ENCODE data around the gene ARL4C.

ARL4C gene

GRCh38 chr2:234492717-234493485, 4.0 kb downstream of the ARL4C start:
- Histone ChIP-seq H2AFZ (ENCODE audit: low read length) (no peak overlapping the region), H3K9me3 (ENCODE audit: insufficient read depth, low read depth, low read length) (no peaks in the 10 kb centered on the region), H4K20me1 (ENCODE audit: insufficient read depth, low read length, poor library complexity, severe bottlenecking) (peaks cover 21% of the 10 kb centered on the region), H3K9me2 (replicated peaks; ENCODE audit: low read depth, low read length) (no peaks in the 10 kb centered on the region), H3K79me2 (ENCODE audit: insufficient read depth, low read length) (peaks cover 51% of the 10 kb centered on the region), H3K4me3 (ENCODE audit: low read length, poor library complexity, severe bottlenecking) (peak overlapping the region; percentile 80), H3K4me1 (ENCODE audit: insufficient read depth, low read length, poor library complexity, severe bottlenecking) (peaks cover 67% of the 10 kb centered on the region), H3K36me3 (ENCODE audit: insufficient read depth, low read length) (no peaks in the 10 kb centered on the region), H3F3A (ENCODE audit: low read depth) (0 out of 2 replicates have a peak, but pooled peaks cover 4% of the 10 kb centered on the region), H3K9ac (ENCODE audit: low read depth, low read length, poor library complexity, severe bottlenecking) (peak overlapping the region; percentile 81), H3K27me3 (ENCODE audit: insufficient read depth, low read length, poor library complexity, severe bottlenecking) (no peaks in the 10 kb centered on the region), H3K4me2 (ENCODE audit: low read depth, low read length, poor library complexity, severe bottlenecking) (peak overlapping the region; percentile 93)
- TF ChIP-seq, protein P1, sequence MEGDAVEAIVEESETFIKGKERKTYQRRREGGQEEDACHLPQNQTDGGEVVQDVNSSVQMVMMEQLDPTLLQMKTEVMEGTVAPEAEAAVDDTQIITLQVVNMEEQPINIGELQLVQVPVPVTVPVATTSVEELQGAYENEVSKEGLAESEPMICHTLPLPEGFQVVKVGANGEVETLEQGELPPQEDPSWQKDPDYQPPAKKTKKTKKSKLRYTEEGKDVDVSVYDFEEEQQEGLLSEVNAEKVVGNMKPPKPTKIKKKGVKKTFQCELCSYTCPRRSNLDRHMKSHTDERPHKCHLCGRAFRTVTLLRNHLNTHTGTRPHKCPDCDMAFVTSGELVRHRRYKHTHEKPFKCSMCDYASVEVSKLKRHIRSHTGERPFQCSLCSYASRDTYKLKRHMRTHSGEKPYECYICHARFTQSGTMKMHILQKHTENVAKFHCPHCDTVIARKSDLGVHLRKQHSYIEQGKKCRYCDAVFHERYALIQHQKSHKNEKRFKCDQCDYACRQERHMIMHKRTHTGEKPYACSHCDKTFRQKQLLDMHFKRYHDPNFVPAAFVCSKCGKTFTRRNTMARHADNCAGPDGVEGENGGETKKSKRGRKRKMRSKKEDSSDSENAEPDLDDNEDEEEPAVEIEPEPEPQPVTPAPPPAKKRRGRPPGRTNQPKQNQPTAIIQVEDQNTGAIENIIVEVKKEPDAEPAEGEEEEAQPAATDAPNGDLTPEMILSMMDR (conservative IDR thresholded peaks at IDR 0.05; ENCODE audit: low read length): no peak
- no peak for TF ChIP-seq EZH2phosphoT487 (IDR thresholded peaks at IDR 0.05; ENCODE audit: borderline replicate concordance)

- H4K20me1 ChIP-seq (ENCODE audit: insufficient read depth, low read length, poor library complexity, severe bottlenecking): peaks cover 21% of the 10 kb centered on the region
- TF ChIP-seq, protein P1 (conservative IDR thresholded peaks at IDR 0.05; ENCODE audit: low read length): no peak
- no peak for TF ChIP-seq EZH2phosphoT487 (IDR thresholded peaks at IDR 0.05; ENCODE audit: borderline replicate concordance)
- H3K4me3 ChIP-seq (ENCODE audit: low read length, poor library complexity, severe bottlenecking): peak overlapping the region; percentile 80
- H3K4me2 ChIP-seq (ENCODE audit: low read depth, low read length, poor library complexity, severe bottlenecking): peak overlapping the region; percentile 93
- H3K79me2 ChIP-seq (ENCODE audit: insufficient read depth, low read length): peaks cover 51% of the 10 kb centered on the region
- H3K9me2 ChIP-seq (replicated peaks; ENCODE audit: low read depth, low read length): no peaks in the 10 kb centered on the region
- H3K27me3 ChIP-seq (ENCODE audit: insufficient read depth, low read length, poor library complexity, severe bottlenecking): no peaks in the 10 kb centered on the region
- H3K9ac ChIP-seq (ENCODE audit: low read depth, low read length, poor library complexity, severe bottlenecking): no peak overlapping the region
- no peak overlapping the region for H2AFZ ChIP-seq (ENCODE audit: low read length)
- H3K9me3 ChIP-seq (ENCODE audit: insufficient read depth, low read depth, low read length): no peaks in the 10 kb centered on the region
- H3K36me3 ChIP-seq (ENCODE audit: insufficient read depth, low read length): no peaks in the 10 kb centered on the region
- H3K4me1 ChIP-seq (ENCODE audit: insufficient read depth, low read length, poor library complexity, severe bottlenecking): peaks cover 70% of the 10 kb centered on the region
- 0 out of 2 replicates have a peak, but pooled peaks cover 4% of the 10 kb centered on the region for H3F3A ChIP-seq (ENCODE audit: low read depth)
Observed at GRCh38 chr2:234491897-234492296, 5.0 kb downstream of the ARL4C start.

GRCh38 chr2:234491281-234491680, 5.6 kb downstream of the ARL4C start:
- Histone ChIP-seq H3K9me3 (ENCODE audit: insufficient read depth, low read depth, low read length) (no peaks in the 10 kb centered on the region), H3K36me3 (ENCODE audit: insufficient read depth, low read length) (no peaks in the 10 kb centered on the region), H3K9me2 (replicated peaks; ENCODE audit: low read depth, low read length) (no peaks in the 10 kb centered on the region), H3K27me3 (ENCODE audit: insufficient read depth, low read length, poor library complexity, severe bottlenecking) (no peaks in the 10 kb centered on the region), H3K4me1 (ENCODE audit: insufficient read depth, low read length, poor library complexity, severe bottlenecking) (peaks cover 73% of the 10 kb centered on the region), H3K79me2 (ENCODE audit: insufficient read depth, low read length) (peaks cover 51% of the 10 kb centered on the region), H3K9ac (ENCODE audit: low read depth, low read length, poor library complexity, severe bottlenecking) (no peak overlapping the region), H2AFZ (ENCODE audit: low read length) (no peak overlapping the region), H4K20me1 (ENCODE audit: insufficient read depth, low read length, poor library complexity, severe bottlenecking) (peaks cover 21% of the 10 kb centered on the region), H3K4me3 (ENCODE audit: low read length, poor library complexity, severe bottlenecking) (no peak overlapping the region), H3K4me2 (ENCODE audit: low read depth, low read length, poor library complexity, severe bottlenecking) (peak overlapping the region; percentile 23), H3F3A (ENCODE audit: low read depth) (0 out of 2 replicates have a peak, but pooled peaks cover 4% of the 10 kb centered on the region)
- TF ChIP-seq EZH2phosphoT487 (IDR thresholded peaks at IDR 0.05; ENCODE audit: borderline replicate concordance): no peak
- TF ChIP-seq, protein P1 (conservative IDR thresholded peaks at IDR 0.05; ENCODE audit: low read length): no peak
